ENCODE data around the gene LAG3. TPM values are rescaled to one million over a fixed set of nuclear protein-coding genes. Genes with fewer than 3 reads are reported as not detected.

The LAG3 gene
- polyA plus RNA-seq, 1 donor (not counting 4 experiments of a cell fraction or from before 2014, with no cell fraction given) = 0.09 TPM

- H3K36me3 ChIP-seq (ENCODE audit: control insufficient read depth in 2 of 2, extremely low read depth in 1 of 2, insufficient read depth in 2 of 2, low read length in 2 of 2) = peaks cover 33 to 58% of the 10 kb centered on the region in 2 experiments
- no peak overlapping the region for H3K9ac ChIP-seq (ENCODE audit: control insufficient read depth, extremely low read depth, insufficient read depth, low read length)
- H3K79me2 ChIP-seq (ENCODE audit: control insufficient read depth, insufficient read depth, low read length) = peaks cover 31% of the 10 kb centered on the region
- H3K4me2 ChIP-seq (ENCODE audit: control insufficient read depth, extremely low read depth, insufficient read depth, low read depth, low read length) = no peak overlapping the region
- H3K9me3 ChIP-seq (ENCODE audit: control insufficient read depth, low read depth, low read length) = no peaks in the 10 kb centered on the region
- H3K27me3 ChIP-seq (ENCODE audit: control insufficient read depth, extremely low read depth, insufficient read depth, low read length) = no peaks in the 10 kb centered on the region
- dilution Hi-C loops (cut with MboI; ENCODE audit: extremely low pct_ligation_motif_present, low sequenced_read_pairs) = no loop called here
- H3K4me3 ChIP-seq (ENCODE audit: control insufficient read depth in 2 of 3, extremely low read depth in 1 of 3, insufficient read depth in 2 of 3, low read depth in 1 of 3, low read length in 3 of 3) = no peak overlapping the region
- no peak overlapping the region for H2AFZ ChIP-seq (ENCODE audit: control insufficient read depth, low read length)
- no peak overlapping the region for H3K27ac ChIP-seq (ENCODE audit: control insufficient read depth, insufficient read depth, low read length)
- DNase-seq (ENCODE audit: low read depth, low spot score) (no peak), FAIRE-seq (no peak)
- H3K9me1 ChIP-seq (ENCODE audit: control insufficient read depth, extremely low read depth, insufficient read depth, low read length) = peaks cover 2% of the 10 kb centered on the region
- peaks cover 40% of the 10 kb centered on the region for H3K4me1 ChIP-seq (ENCODE audit: control insufficient read depth, extremely low read depth, insufficient read depth, low read length)
- TF ChIP-seq EZH2 (IDR thresholded peaks at IDR 0.05; ENCODE audit: low read length) = no peak
- TF ChIP-seq, protein P1, sequence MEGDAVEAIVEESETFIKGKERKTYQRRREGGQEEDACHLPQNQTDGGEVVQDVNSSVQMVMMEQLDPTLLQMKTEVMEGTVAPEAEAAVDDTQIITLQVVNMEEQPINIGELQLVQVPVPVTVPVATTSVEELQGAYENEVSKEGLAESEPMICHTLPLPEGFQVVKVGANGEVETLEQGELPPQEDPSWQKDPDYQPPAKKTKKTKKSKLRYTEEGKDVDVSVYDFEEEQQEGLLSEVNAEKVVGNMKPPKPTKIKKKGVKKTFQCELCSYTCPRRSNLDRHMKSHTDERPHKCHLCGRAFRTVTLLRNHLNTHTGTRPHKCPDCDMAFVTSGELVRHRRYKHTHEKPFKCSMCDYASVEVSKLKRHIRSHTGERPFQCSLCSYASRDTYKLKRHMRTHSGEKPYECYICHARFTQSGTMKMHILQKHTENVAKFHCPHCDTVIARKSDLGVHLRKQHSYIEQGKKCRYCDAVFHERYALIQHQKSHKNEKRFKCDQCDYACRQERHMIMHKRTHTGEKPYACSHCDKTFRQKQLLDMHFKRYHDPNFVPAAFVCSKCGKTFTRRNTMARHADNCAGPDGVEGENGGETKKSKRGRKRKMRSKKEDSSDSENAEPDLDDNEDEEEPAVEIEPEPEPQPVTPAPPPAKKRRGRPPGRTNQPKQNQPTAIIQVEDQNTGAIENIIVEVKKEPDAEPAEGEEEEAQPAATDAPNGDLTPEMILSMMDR (optimal IDR thresholded peaks at IDR 0.05 in 1 of 3, IDR thresholded peaks at IDR 0.05 in 1 of 3, conservative IDR thresholded peaks at IDR 0.05 in 1 of 3; ENCODE audit: extremely low read depth in 1 of 3, insufficient read depth in 2 of 3, low read length in 3 of 3) = no peak
- H4K20me1 ChIP-seq (ENCODE audit: control insufficient read depth, extremely low read depth, insufficient read depth, low read length) = peaks cover 2% of the 10 kb centered on the region
Observed at GRCh38 chr12:6748761-6749160, 23.6 kb upstream of the LAG3 start.

DNA sequence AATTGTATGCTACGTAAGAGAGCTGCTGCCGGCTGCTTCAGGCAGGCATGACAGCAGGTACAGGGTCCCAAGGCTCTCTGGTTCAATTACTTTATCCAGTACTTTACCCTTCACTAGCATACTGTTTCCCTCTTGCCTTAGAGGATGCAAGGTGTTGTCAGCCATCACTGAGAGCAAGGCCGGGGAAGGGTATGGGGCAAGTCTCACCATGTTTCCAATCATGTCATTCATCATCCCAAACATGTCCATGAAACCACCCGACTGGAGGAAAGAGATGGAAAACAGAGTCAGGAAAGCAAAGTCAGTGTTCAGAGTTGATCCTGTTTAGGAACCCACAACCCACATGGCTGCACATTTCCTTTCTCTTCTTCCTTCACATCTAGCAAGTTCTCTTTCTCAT, 21.8 kb upstream of the LAG3 start:
- TF ChIP-seq, protein P1 (optimal IDR thresholded peaks at IDR 0.05 in 1 of 3, IDR thresholded peaks at IDR 0.05 in 1 of 3, conservative IDR thresholded peaks at IDR 0.05 in 1 of 3; ENCODE audit: extremely low read depth in 1 of 3, insufficient read depth in 2 of 3, low read length in 3 of 3) = no peak
- no peaks in the 10 kb centered on the region for H3K9me3 ChIP-seq (ENCODE audit: control insufficient read depth, low read depth, low read length)
- H4K20me1 ChIP-seq (ENCODE audit: control insufficient read depth, extremely low read depth, insufficient read depth, low read length) = peaks cover 2% of the 10 kb centered on the region
- peaks cover 31 to 51% of the 10 kb centered on the region in 2 experiments for H3K36me3 ChIP-seq (ENCODE audit: control insufficient read depth in 2 of 2, extremely low read depth in 1 of 2, insufficient read depth in 2 of 2, low read length in 2 of 2)
- peak overlapping the region; percentile 90 for H3K4me2 ChIP-seq (ENCODE audit: control insufficient read depth, extremely low read depth, insufficient read depth, low read depth, low read length)
- dilution Hi-C loops (cut with MboI; ENCODE audit: extremely low pct_ligation_motif_present, low sequenced_read_pairs) = no loop called here
- peaks cover 31% of the 10 kb centered on the region for H3K79me2 ChIP-seq (ENCODE audit: control insufficient read depth, insufficient read depth, low read length)
- H3K4me3 ChIP-seq (ENCODE audit: control insufficient read depth in 2 of 3, extremely low read depth in 1 of 3, insufficient read depth in 2 of 3, low read depth in 1 of 3, low read length in 3 of 3) = no peak overlapping the region
- H3K27me3 ChIP-seq (ENCODE audit: control insufficient read depth, extremely low read depth, insufficient read depth, low read length) = no peaks in the 10 kb centered on the region
- H3K27ac ChIP-seq (ENCODE audit: control insufficient read depth, insufficient read depth, low read length) = no peak overlapping the region
- H3K9ac ChIP-seq (ENCODE audit: control insufficient read depth, extremely low read depth, insufficient read depth, low read length) = peak overlapping the region; percentile 13
- FAIRE-seq = peak; percentile 82
- H2AFZ ChIP-seq (ENCODE audit: control insufficient read depth, low read length) = no peak overlapping the region
- peaks cover 2% of the 10 kb centered on the region for H3K9me1 ChIP-seq (ENCODE audit: control insufficient read depth, extremely low read depth, insufficient read depth, low read length)
- no peak for DNase-seq (ENCODE audit: low read depth, low spot score)
- peaks cover 40% of the 10 kb centered on the region for H3K4me1 ChIP-seq (ENCODE audit: control insufficient read depth, extremely low read depth, insufficient read depth, low read length)
